UCSD-AML1 (cell line): ENCODE measurements around the gene RELCH.
"Not testable (repeated sequence)": the region's sequence is repeated elsewhere in the genome, so short reads cannot be mapped to it uniquely, and the experiment has no call there.

Experiments
- DNase-seq: peaks from one replicate; lab custom pipeline; 2025; ENCODE audit not compliant: unreplicated experiment; lab: John Stamatoyannopoulos, UW

RELCH gene

GRCh38 chr18:62186774-62187542, at the start of gene RELCH, which contains the start of gene PIGN:
Gene RELCH (plus strand): TSS chr18:62187255. CDS start chr18:62187506, 251 bp downstream.
Gene PIGN (minus strand): TSS chr18:62187056. CDS start chr18:62161353, 25,703 bp downstream.
- peak; percentile 97 for DNase-seq

- DNase-seq: no peak
These were observed 48.4 kb upstream of the RELCH start for GRCh38 chr18:62138461-62139235.

- no peak for DNase-seq
These were observed 46.8 kb upstream of the RELCH start for GRCh38 chr18:62140259-62140658.

- DNase-seq: no peak
These were observed 42.7 kb upstream of the RELCH start for GRCh38 chr18:62144338-62144737.

- DNase-seq: no peak
These were observed 35.8 kb upstream of the RELCH start for GRCh38 chr18:62151068-62151771.

GRCh38 chr18:62152844-62153243, 34.2 kb upstream of the RELCH start:
- no peak for DNase-seq

- DNase-seq: no peak
These were observed 29.2 kb upstream of the RELCH start for GRCh38 chr18:62157843-62158242.

GRCh38 chr18:62164310-62164709, 22.7 kb upstream of the RELCH start:
- no peak for DNase-seq

GRCh38 chr18:62164855-62165487, 22.1 kb upstream of the RELCH start:
- DNase-seq: no peak

- no peak for DNase-seq
These were observed 21.5 kb upstream of the RELCH start for GRCh38 chr18:62165583-62165982.

- DNase-seq: not testable (repeated sequence)
These were observed 20.5 kb upstream of the RELCH start for GRCh38 chr18:62166524-62166923.

- no peak for DNase-seq
These were observed 16.2 kb upstream of the RELCH start for GRCh38 chr18:62170857-62171256.

- DNase-seq: no peak
These were observed 14.8 kb upstream of the RELCH start for GRCh38 chr18:62172298-62172697.

GRCh38 chr18:62175521-62175920, 11.5 kb upstream of the RELCH start:
- DNase-seq: no peak

- DNase-seq: no peak
These were observed 9.8 kb upstream of the RELCH start for GRCh38 chr18:62177271-62177670.

- DNase-seq: no peak
These were observed 7.8 kb upstream of the RELCH start for GRCh38 chr18:62179213-62179612.

- DNase-seq: no peak
These were observed 4.8 kb upstream of the RELCH start for GRCh38 chr18:62182220-62182619.

GRCh38 chr18:62183578-62184195, 3.4 kb upstream of the RELCH start:
- DNase-seq: no peak

GRCh38 chr18:62186499-62186773, 619 bp upstream of the RELCH start:
- no peak for DNase-seq

- DNase-seq: peak; percentile 57
These were observed 772 bp downstream of the RELCH start for GRCh38 chr18:62187543-62188510.
